Fibroblast of the aortic adventitia (primary cell): ENCODE data around the gene APOBEC3G. TPM values are rescaled to one million over a fixed set of nuclear protein-coding genes. Genes with fewer than 3 reads are reported as not detected.

Source experiments
- DNase-seq: peaks from one replicate; pipeline ENCODE4 v3.0.0-alpha.2; 2010; ENCODE audit warnings: low read depth
- H3K4me3 ChIP-seq: 2 replicates; pipeline ENCODE4 v1.5.1; 2011; ENCODE audit warnings: low read depth, mild to moderate bottlenecking, control low read depth, low read length, moderate library complexity
- CTCF ChIP-seq: IDR thresholded peaks from 2 replicates; pipeline ENCODE4 v1.5.1; 2011; ENCODE audit warnings: mild to moderate bottlenecking, low read length, control low read depth, inconsistent platforms; ENCODE audit not compliant: insufficient read depth
- small RNA-seq: library from RNA; depleted of rRNA; stranded (forward); fragments of <200 nt; gene quantifications from one replicate; pipeline ENCODE3, GENCODE V24; 2012
- total RNA-seq: library from RNA; depleted of rRNA; stranded (reverse); fragments of >200 nt; gene quantifications from 2 replicates; pipeline ENCODE4 v1.2.3, GENCODE V29; 2012; ENCODE audit warnings: low replicate concordance

Gene APOBEC3G
- total RNA-seq, 1 donor = 7.4 TPM

GRCh38 chr22:39132281-39132680 lies 55.2 kb downstream of the APOBEC3G start:
- H3K4me3 ChIP-seq = no peak overlapping the region
- no peak for TF ChIP-seq CTCF
- no peak for DNase-seq

- no peak for DNase-seq
- no peak overlapping the region for H3K4me3 ChIP-seq
- TF ChIP-seq CTCF = no peak
These were observed 55.9 kb downstream of the APOBEC3G start for GRCh38 chr22:39132871-39133524.

GRCh38 chr22:39133871-39134270 lies 56.8 kb downstream of the APOBEC3G start:
- no peak for TF ChIP-seq CTCF
- no peak for DNase-seq
- no peak overlapping the region for H3K4me3 ChIP-seq

- TF ChIP-seq CTCF = no peak
- H3K4me3 ChIP-seq = no peak overlapping the region
- DNase-seq = no peak
These were observed 57.5 kb downstream of the APOBEC3G start for GRCh38 chr22:39134366-39135091.

- peak; percentile 56 for TF ChIP-seq CTCF
- no peak overlapping the region for H3K4me3 ChIP-seq
- DNase-seq = no peak
These were observed 58.2 kb downstream of the APOBEC3G start for GRCh38 chr22:39135092-39135896.

GRCh38 chr22:39136317-39136716 lies 59.2 kb downstream of the APOBEC3G start:
- no peak overlapping the region for H3K4me3 ChIP-seq
- no peak for DNase-seq
- TF ChIP-seq CTCF = no peak

Small RNAs within 50 kb of the gene (small RNA-seq; reads per million reads assigned to genes)
- not detected for gene AL022318.2
- not detected for gene COX5BP7

Other genes with a start within 250 kb of the APOBEC3G start
- gene NPTXR, start 233.2 kb upstream of the APOBEC3G start, total RNA-seq = 1.3 and 2.0 TPM in 2 replicates
- 50.7 and 87.7 TPM in 2 replicates for gene CBX6, start 205.1 kb upstream of the APOBEC3G start, total RNA-seq
- gene APOBEC3A, start 119.7 kb upstream of the APOBEC3G start, total RNA-seq = not detected in 2 replicates
- gene APOBEC3B, start 94.9 kb upstream of the APOBEC3G start, total RNA-seq = 0.90 and 6.8 TPM in 2 replicates
- 5.2 and 18.9 TPM in 2 replicates for gene APOBEC3C, start 63.0 kb upstream of the APOBEC3G start, total RNA-seq
- 0.49 and 0.90 TPM in 2 replicates for gene APOBEC3D, start 56.1 kb upstream of the APOBEC3G start, total RNA-seq
- 1.3 and 4.3 TPM in 2 replicates for gene APOBEC3F, start 36.4 kb upstream of the APOBEC3G start, total RNA-seq
- 0.45 TPM in 1 of 2 replicates, not detected in the other for gene APOBEC3H, start 20.0 kb downstream of the APOBEC3G start, total RNA-seq
- 8.0 and 30.3 TPM in 2 replicates for gene CBX7, start 75.4 kb downstream of the APOBEC3G start, total RNA-seq
- 0.09 and 0.57 TPM in 2 replicates for gene PDGFB, start 167.7 kb downstream of the APOBEC3G start, total RNA-seq
- gene RPL3, start 242.3 kb downstream of the APOBEC3G start, total RNA-seq = 1,848 and 3,122 TPM in 2 replicates